CD4-positive, CD25-positive, alpha-beta regulatory T cell (primary cell): ENCODE measurements around the gene BSPRY. TPM values are rescaled to one million over a fixed set of nuclear protein-coding genes. Genes with fewer than 3 reads are reported as not detected.
"Not testable (repeated sequence)": the region's sequence is repeated elsewhere in the genome, so short reads cannot be mapped to it uniquely, and the experiment has no call there.

Source experiments
- ATAC-seq, 2 donors: fragments of 150-1000 bp; cut with Tn5 transposase; one replicate each; pipeline ENCODE4 v1.10.0; 2021; ENCODE audit warnings: low read depth in 2 of 2, moderate number of reproducible peaks in 2 of 2, moderate library complexity in 1 of 2
- DNase-seq, 3 donors: peaks; one replicate each; pipeline versions ENCODE4 v3.0.0 to v3.0.0-alpha.2; 2012 to 2022; ENCODE audit warnings: mixed read lengths in 1 of 3
- H3K27ac ChIP-seq: one replicate; pipeline ENCODE4 v1.7.0; 2013; ENCODE audit warnings: mild to moderate bottlenecking, low read length; ENCODE audit not compliant: insufficient read depth, poor library complexity, severe bottlenecking
- H3K27me3 ChIP-seq: one replicate; pipeline ENCODE4 v1.7.0; 2013; ENCODE audit warnings: low read length; ENCODE audit not compliant: control insufficient read depth, insufficient read depth
- H3K36me3 ChIP-seq: one replicate; pipeline ENCODE4 v1.7.0; 2013; ENCODE audit warnings: mild to moderate bottlenecking, low read length, moderate library complexity; ENCODE audit not compliant: control insufficient read depth, insufficient read depth
- H3K4me1 ChIP-seq: 2 replicates; pipeline ENCODE4 v1.7.0; 2013; ENCODE audit warnings: mild to moderate bottlenecking, low read length; ENCODE audit not compliant: insufficient read depth, control insufficient read depth, poor library complexity, severe bottlenecking
- H3K4me3 ChIP-seq: one replicate; pipeline ENCODE4 v1.7.0; 2013; ENCODE audit warnings: low read depth, mild to moderate bottlenecking, low read length, moderate library complexity
- H3K9me3 ChIP-seq, 2 experiments: 1 replicate in 1 of 2; 2 replicates in 1 of 2; pipeline ENCODE4 v1.7.0; 2013; ENCODE audit warnings: low read length in 2 of 2, mild to moderate bottlenecking in 1 of 2, moderate library complexity in 1 of 2; ENCODE audit not compliant: control insufficient read depth in 2 of 2
- H3K27ac Mint-ChIP-seq, 3 donors: one replicate each; pipeline ENCODE4 v1.8.0; 2020 to 2022; ENCODE audit warnings: mild to moderate bottlenecking in 3 of 3, mixed read lengths in 3 of 3, moderate library complexity in 2 of 3
- H3K27me3 Mint-ChIP-seq: one replicate; pipeline ENCODE4 v1.8.0; 2022; ENCODE audit warnings: mild to moderate bottlenecking, mixed read lengths
- H3K36me3 Mint-ChIP-seq: one replicate; pipeline ENCODE4 v1.8.0; 2020; ENCODE audit warnings: mixed read lengths
- H3K4me1 Mint-ChIP-seq, 4 donors: one replicate each; pipeline ENCODE4 v1.8.0; 2020 to 2022; ENCODE audit warnings: mixed read lengths in 4 of 4, mild to moderate bottlenecking in 1 of 4
- H3K4me3 Mint-ChIP-seq, 4 donors: one replicate each; pipeline ENCODE4 v1.8.0; 2020 to 2022; ENCODE audit warnings: mild to moderate bottlenecking in 4 of 4, mixed read lengths in 4 of 4, moderate library complexity in 3 of 4
- H3K9me3 Mint-ChIP-seq, 7 donors: one replicate each; pipeline ENCODE4 v1.8.0; 2020 to 2022; ENCODE audit warnings: mixed read lengths in 7 of 7, mild to moderate bottlenecking in 3 of 7, moderate library complexity in 2 of 7
- polyA plus RNA-seq, 4 donors: library from polyadenylated mRNA; unstranded; fragments of 300-500 nt; fragmentation: Illumina TruSeq; gene quantifications; one replicate each; pipeline ENCODE4 v1.2.3, GENCODE V29; 2021
- total RNA-seq: library from RNA; stranded (reverse); gene quantifications from one replicate; pipeline ENCODE4 v1.2.3, GENCODE V29; 2022

BSPRY gene
- total and polyA plus RNA-seq, 5 donors from 2014 or later: 0.39 to 1.3 (median 0.57) TPM

GRCh38 chr9:113380869-113381378, 31.6 kb downstream of the BSPRY start:
- no peaks in the 10 kb centered on the region for H3K9me3 Mint-ChIP-seq
- Histone ChIP-seq H3K9me3 (no peaks in the 10 kb centered on the region), H3K27me3 (no peaks in the 10 kb centered on the region), H3K36me3 (no peaks in the 10 kb centered on the region), H3K4me1 (peaks cover 4% of the 10 kb centered on the region), H3K4me3 (no peak overlapping the region), H3K27ac (no peak overlapping the region)
- peak in 1 of 3 donors; percentile 16 for DNase-seq
- H3K4me3 Mint-ChIP-seq: no peak overlapping the region
- H3K27me3 Mint-ChIP-seq: no peaks in the 10 kb centered on the region
- peaks cover 10% of the 10 kb centered on the region for H3K36me3 Mint-ChIP-seq
- no peak for ATAC-seq
- H3K27ac Mint-ChIP-seq: no peak overlapping the region
- peaks cover 0 to 5% (median 0%) of the 10 kb centered on the region in 4 donors for H3K4me1 Mint-ChIP-seq

- not testable (repeated sequence) for H3K27ac Mint-ChIP-seq, H3K27me3 ChIP-seq, H3K4me3 ChIP-seq, H3K4me1 Mint-ChIP-seq, H3K9me3 Mint-ChIP-seq, H3K27ac ChIP-seq, H3K27me3 Mint-ChIP-seq, H3K36me3 ChIP-seq, H3K4me1 ChIP-seq, ATAC-seq, H3K9me3 ChIP-seq, DNase-seq
- Mint-ChIP-seq H3K4me3 (peak overlapping the region in 1 of 4 donors; percentile 43), H3K36me3 (peaks cover 13% of the 10 kb centered on the region)
Measured at GRCh38 chr9:113381441-113381840, 32.1 kb downstream of the BSPRY start.

- no peak overlapping the region for H3K4me3 ChIP-seq
- H3K27me3 ChIP-seq: no peaks in the 10 kb centered on the region
- Mint-ChIP-seq H3K27me3 (no peaks in the 10 kb centered on the region), H3K27ac (peak overlapping the region in 1 of 3 donors; percentile 35), H3K4me3 (peak overlapping the region in 1 of 4 donors; percentile 82), H3K36me3 (peaks cover 18% of the 10 kb centered on the region), H3K9me3 (no peaks in the 10 kb centered on the region), H3K4me1 (peaks cover 0 to 4% (median 0%) of the 10 kb centered on the region in 4 donors)
- DNase-seq (no peak), ATAC-seq (no peak)
- H3K36me3 ChIP-seq: peaks cover under 1% of the 10 kb centered on the region
- peaks cover 4% of the 10 kb centered on the region for H3K4me1 ChIP-seq
- H3K9me3 ChIP-seq: no peaks in the 10 kb centered on the region
- H3K27ac ChIP-seq: no peak overlapping the region
Measured at GRCh38 chr9:113381909-113382411, 32.6 kb downstream of the BSPRY start.

- no peak overlapping the region for H3K27ac ChIP-seq
- no peaks in the 10 kb centered on the region for H3K27me3 Mint-ChIP-seq
- DNase-seq: no peak
- H3K36me3 ChIP-seq: peaks cover 38% of the 10 kb centered on the region
- no peak overlapping the region for H3K4me3 ChIP-seq
- H3K4me3 Mint-ChIP-seq: no peak overlapping the region
- no peaks in the 10 kb centered on the region for H3K9me3 ChIP-seq
- H3K9me3 Mint-ChIP-seq: peaks cover 0 to 1% (median 0%) of the 10 kb centered on the region in 7 donors
- H3K27ac Mint-ChIP-seq: peak overlapping the region in 1 of 3 donors; percentile 52
- H3K27me3 ChIP-seq: no peaks in the 10 kb centered on the region
- no peaks in the 10 kb centered on the region for H3K4me1 Mint-ChIP-seq
- ATAC-seq: no peak
- peaks cover 35% of the 10 kb centered on the region for H3K36me3 Mint-ChIP-seq
- H3K4me1 ChIP-seq: no peaks in the 10 kb centered on the region
Measured at GRCh38 chr9:113386571-113387393, 37.4 kb downstream of the BSPRY start.

GRCh38 chr9:113387560-113388230, 38.4 kb downstream of the BSPRY start:
- ATAC-seq: no peak
- peaks cover 0 to 1% (median 0%) of the 10 kb centered on the region in 7 donors for H3K9me3 Mint-ChIP-seq
- H3K27ac Mint-ChIP-seq: no peak overlapping the region
- H3K36me3 Mint-ChIP-seq: peaks cover 44% of the 10 kb centered on the region
- H3K4me1 Mint-ChIP-seq: no peaks in the 10 kb centered on the region
- Histone ChIP-seq H3K4me1 (no peaks in the 10 kb centered on the region), H3K27me3 (no peaks in the 10 kb centered on the region), H3K4me3 (no peak overlapping the region), H3K36me3 (peaks cover 46% of the 10 kb centered on the region), H3K27ac (no peak overlapping the region), H3K9me3 (no peaks in the 10 kb centered on the region)
- no peaks in the 10 kb centered on the region for H3K27me3 Mint-ChIP-seq
- no peak for DNase-seq
- no peak overlapping the region for H3K4me3 Mint-ChIP-seq

- Mint-ChIP-seq H3K9me3 (peaks cover 0 to 1% (median 0%) of the 10 kb centered on the region in 7 donors), H3K4me3 (no peak overlapping the region), H3K27ac (no peak overlapping the region), H3K27me3 (no peaks in the 10 kb centered on the region), H3K4me1 (no peaks in the 10 kb centered on the region), H3K36me3 (peaks cover 44% of the 10 kb centered on the region)
- no peaks in the 10 kb centered on the region for H3K4me1 ChIP-seq
- no peak overlapping the region for H3K27ac ChIP-seq
- H3K36me3 ChIP-seq: peaks cover 53% of the 10 kb centered on the region
- no peak for ATAC-seq
- no peaks in the 10 kb centered on the region for H3K27me3 ChIP-seq
- no peak for DNase-seq
- no peaks in the 10 kb centered on the region for H3K9me3 ChIP-seq
- no peak overlapping the region for H3K4me3 ChIP-seq
Measured at GRCh38 chr9:113388833-113389232, 39.5 kb downstream of the BSPRY start.

- no peaks in the 10 kb centered on the region for H3K27me3 Mint-ChIP-seq
- Histone ChIP-seq H3K4me1 (no peaks in the 10 kb centered on the region), H3K4me3 (no peak overlapping the region), H3K9me3 (no peaks in the 10 kb centered on the region), H3K36me3 (peaks cover 53% of the 10 kb centered on the region), H3K27ac (no peak overlapping the region), H3K27me3 (no peaks in the 10 kb centered on the region)
- peaks cover 0 to 1% (median 0%) of the 10 kb centered on the region in 7 donors for H3K9me3 Mint-ChIP-seq
- no peaks in the 10 kb centered on the region for H3K4me1 Mint-ChIP-seq
- DNase-seq (no peak), ATAC-seq (no peak)
- no peak overlapping the region for H3K4me3 Mint-ChIP-seq
- H3K27ac Mint-ChIP-seq: no peak overlapping the region
- peaks cover 44% of the 10 kb centered on the region for H3K36me3 Mint-ChIP-seq
Measured at GRCh38 chr9:113389451-113389850, 40.1 kb downstream of the BSPRY start.
